ENCODE results near the gene NPHS1. TPM values are rescaled to one million over a fixed set of nuclear protein-coding genes. Genes with fewer than 3 reads are reported as not detected.
A peak's percentile ranks its signal among the peaks of the same experiment; 100 is the strongest.

NPHS1 gene
- total RNA-seq, 1 experiment from 2014 or later: not detected

GRCh38 chr19:35874392-35874930, 22.2 kb upstream of the NPHS1 start:
- no peak for DNase-seq (ENCODE audit: low spot score)

DNA sequence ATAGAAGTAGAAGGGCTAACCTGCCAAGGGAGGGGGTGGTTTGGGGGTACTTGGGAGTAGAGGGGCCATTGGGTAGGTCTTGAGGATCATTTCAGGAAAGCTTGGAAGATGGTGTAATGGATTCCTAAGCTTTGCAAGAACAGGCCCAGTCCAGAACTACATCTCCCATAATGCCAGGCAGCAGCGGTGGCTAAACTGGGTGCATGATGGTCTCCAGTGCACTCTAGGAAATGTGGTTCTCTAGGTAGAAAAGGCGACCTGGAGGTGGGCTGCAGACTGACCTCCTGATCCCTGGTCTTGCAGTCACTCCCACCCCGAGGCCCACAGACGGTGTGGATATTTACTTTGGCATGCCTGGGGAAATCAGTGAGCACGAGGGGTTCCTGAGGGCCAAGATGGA, 19.9 kb upstream of the NPHS1 start:
- no peak for DNase-seq (ENCODE audit: low spot score)

DNA sequence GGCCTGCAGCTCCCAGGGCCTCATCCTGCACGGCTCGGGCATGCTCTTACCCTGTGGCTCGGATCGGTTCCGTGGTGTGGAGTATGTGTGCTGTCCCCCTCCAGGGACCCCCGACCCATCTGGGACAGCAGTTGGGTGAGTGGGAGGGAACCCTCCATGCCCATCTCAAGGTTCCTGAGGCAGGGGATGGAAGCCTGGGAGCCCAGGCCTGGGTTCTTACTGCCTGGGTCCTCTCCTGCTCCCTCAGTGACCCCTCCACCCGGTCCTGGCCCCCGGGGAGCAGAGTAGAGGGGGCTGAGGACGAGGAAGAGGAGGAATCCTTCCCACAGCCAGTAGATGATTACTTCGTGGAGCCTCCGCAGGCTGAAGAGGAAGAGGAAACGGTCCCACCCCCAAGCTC, 19.3 kb upstream of the NPHS1 start:
- no peak for DNase-seq (ENCODE audit: low spot score)

DNA sequence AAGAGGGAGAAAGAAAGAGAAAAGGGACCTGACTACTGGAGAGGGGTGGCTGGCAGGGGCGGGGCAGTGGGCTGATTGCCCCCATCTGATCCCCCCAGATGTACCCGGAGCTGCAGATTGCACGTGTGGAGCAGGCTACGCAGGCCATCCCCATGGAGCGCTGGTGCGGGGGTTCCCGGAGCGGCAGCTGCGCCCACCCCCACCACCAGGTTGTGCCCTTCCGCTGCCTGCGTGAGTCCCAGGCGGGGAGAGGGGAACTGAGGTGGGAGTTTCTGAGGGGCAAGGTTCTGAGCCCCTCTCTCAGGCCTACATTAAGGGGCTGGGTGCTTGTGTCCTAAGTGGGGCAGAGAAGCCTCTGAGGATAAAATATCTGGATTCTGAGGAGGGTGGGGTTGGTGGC, 18.5 kb upstream of the NPHS1 start:
- DNase-seq (ENCODE audit: low spot score): no peak

- peak; percentile 85 for DNase-seq (ENCODE audit: low spot score)
These were observed 17.9 kb upstream of the NPHS1 start for GRCh38 chr19:35870124-35870736.

DNA sequence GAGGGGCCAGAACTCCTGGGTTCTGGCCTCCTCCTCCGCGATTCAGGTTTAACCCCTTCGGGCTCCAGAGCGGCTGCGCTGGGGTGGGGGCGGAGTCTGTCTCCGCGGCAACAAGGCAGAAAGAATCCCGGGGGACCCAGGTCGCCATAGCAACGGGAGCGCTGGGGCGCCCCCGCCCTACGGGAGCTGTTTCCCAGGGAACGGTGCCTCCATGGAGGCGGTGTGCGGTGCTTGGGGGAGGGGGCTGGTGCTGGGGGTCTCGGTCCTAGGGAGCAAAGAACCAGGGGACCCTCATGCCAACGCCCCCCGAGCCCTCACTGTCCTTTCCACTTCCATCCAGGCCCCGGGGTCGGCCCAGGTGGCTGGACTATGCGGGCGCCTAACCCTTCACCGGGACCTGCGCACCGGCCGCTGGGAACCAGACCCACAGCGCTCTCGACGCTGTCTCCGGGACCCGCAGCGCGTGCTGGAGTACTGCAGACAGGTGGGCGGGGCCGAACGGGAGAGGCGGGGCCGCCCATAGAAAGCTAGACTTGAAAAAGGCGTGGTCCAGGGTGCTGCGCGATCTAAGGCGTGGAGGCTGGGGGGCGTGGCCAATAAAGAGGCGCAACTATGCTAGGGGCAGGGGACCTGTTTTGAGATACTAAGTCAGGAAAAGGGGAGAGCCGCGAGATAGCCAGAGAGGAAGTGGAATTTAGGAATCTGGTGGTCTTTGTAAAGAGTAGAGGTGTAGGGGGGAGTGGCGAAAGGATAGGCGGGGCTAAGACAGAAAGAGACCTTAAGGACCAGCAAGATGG, 17.2 kb upstream of the NPHS1 start:
- peak; percentile 87 for DNase-seq (ENCODE audit: low spot score)

- DNase-seq (ENCODE audit: low spot score): no peak
These were observed 16.6 kb upstream of the NPHS1 start for GRCh38 chr19:35868823-35869326.

- peak; percentile 39 for DNase-seq (ENCODE audit: low spot score)
These were observed 16.0 kb upstream of the NPHS1 start, which contains the start of gene APLP1 for GRCh38 chr19:35868172-35868822. TSS of gene APLP1 (plus strand) at chr19:35868574. CDS start at chr19:35868637, 63 bp downstream.

- DNase-seq (ENCODE audit: low spot score): no peak
These were observed 10.7 kb upstream of the NPHS1 start for GRCh38 chr19:35863018-35863417.

- DNase-seq (ENCODE audit: low spot score): no peak
These were observed 10.2 kb upstream of the NPHS1 start for GRCh38 chr19:35862528-35862927.

DNA sequence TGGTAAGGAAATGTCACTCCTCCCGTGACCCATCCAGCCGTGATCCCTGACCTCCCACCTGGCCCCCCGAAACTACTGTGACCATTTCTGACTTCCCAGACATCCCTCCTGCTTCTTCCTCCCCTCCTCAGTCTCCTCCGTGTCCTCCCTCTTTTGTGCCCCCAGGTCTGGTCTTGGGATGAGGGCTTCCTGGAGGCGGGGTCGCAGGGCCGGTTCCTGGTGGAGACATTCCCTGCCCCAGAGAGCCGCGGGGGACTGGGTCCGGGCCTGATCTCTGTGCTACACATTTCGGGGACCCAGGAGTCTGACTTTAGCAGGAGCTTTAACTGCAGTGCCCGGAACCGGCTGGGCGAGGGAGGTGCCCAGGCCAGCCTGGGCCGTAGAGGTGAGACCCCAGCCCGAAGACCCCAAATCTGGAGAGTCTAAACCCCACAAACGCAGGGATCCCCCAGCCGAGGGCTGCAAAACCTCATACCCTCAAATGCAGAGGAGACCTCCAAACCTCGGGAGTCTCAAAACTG, 9.4 kb upstream of the NPHS1 start:
- no peak for DNase-seq (ENCODE audit: low spot score)

GRCh38 chr19:35860818-35861639, 8.7 kb upstream of the NPHS1 start:
- no peak for DNase-seq (ENCODE audit: low spot score)

DNA sequence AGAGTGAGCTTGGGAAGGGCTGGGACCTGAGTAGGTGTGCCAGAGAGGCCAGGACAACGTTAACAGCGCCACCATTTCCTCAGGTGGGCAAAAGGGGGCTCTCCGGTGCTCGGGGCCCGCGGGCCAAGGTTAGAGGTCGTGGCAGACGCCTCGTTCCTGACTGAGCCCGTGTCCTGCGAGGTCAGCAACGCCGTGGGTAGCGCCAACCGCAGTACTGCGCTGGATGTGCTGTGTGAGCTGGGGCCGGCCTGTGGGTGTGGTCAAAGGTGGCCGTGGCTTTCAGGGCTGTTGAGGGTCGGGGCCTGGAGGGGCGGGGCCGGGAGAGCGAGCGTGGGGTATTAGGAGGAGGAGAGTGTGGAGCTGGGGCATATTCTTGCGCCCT, 8.1 kb upstream of the NPHS1 start:
- DNase-seq (ENCODE audit: low spot score): no peak

GRCh38 chr19:35859414-35859813, 7.1 kb upstream of the NPHS1 start:
- no peak for DNase-seq (ENCODE audit: low spot score)

DNA sequence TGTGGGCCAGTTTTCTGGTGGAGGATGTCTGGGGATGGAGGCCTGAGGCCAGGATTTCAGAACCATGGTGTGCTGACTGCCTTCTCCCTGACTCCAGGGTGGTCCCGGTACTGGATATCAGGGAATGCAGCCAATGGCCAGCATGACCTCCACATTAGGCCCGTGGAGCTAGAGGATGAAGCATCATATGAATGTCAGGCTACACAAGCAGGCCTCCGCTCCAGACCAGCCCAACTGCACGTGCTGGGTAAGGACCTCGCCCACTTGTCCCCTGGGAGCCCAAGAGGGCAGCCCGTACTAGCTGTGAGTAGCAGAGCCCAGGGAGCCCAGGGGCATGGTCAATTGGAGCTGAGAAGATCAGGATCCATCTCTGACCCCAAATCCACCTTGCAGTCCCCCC, 6.0 kb upstream of the NPHS1 start:
- DNase-seq (ENCODE audit: low spot score): no peak

DNA sequence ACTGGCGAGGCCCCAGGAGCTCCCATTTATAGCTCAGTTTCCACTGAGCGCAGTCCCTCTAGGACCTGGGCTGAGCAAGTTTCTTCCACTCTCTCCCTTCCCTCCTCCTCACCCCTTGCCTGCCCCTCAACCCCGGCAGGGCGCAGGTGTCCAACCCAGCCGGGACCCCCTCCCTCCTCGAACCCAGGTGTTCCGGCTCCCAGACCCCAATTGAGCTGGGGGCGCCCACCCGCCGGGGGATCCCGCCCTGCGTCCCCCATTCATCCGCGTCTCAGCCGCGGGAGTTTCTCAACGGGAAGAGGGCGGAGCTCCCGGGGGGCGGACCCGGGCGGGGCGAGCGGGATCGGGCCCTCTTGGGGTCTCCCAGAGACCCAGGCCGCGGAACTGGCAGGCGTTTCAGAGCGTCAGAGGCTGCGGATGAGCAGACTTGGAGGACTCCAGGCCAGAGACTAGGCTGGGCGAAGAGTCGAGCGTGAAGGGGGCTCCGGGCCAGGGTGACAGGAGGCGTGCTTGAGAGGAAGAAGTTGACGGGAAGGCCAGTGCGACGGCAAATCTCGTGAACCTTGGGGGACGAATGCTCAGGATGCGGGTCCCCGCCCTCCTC, 4.3 kb upstream of the NPHS1 start, which contains the start of gene KIRREL2:
Gene KIRREL2 (plus strand): TSS at position 366 of the 604 bp plus-strand sequence. CDS start 209 bp downstream, at position 575.
- DNase-seq (ENCODE audit: low spot score): no peak

GRCh38 chr19:35853038-35853756, 893 bp upstream of the NPHS1 start:
- no peak for DNase-seq (ENCODE audit: low spot score)

GRCh38 chr19:35851213-35852028, 883 bp downstream of the NPHS1 start:
- no peak for DNase-seq (ENCODE audit: low spot score)

- no peak for DNase-seq (ENCODE audit: low spot score)
These were observed 3.3 kb downstream of the NPHS1 start for GRCh38 chr19:35848919-35849505.
